Prostate gland (tissue), 2 donors: Measurements from ENCODE around the gene CMTR2.

Experiments
- CTCF ChIP-seq, 4 experiments: fragments of 200-600 bp in 2 of 4; fragments of 450-650 bp in 2 of 4; sonication (generic) in 2 of 4; IDR thresholded peaks; 1 replicate in 3 of 4; 2 replicates in 1 of 4; pipeline ENCODE4 v1.5.1; 2016 to 2019; ENCODE audit warnings: antibody characterized with exemption in 4 of 4, mild to moderate bottlenecking in 2 of 4, moderate library complexity in 2 of 4
- POLR2A ChIP-seq: fragments of 450-650 bp; IDR thresholded peaks from one replicate; pipeline ENCODE4 v1.6.1; 2016; ENCODE audit warnings: antibody characterized with exemption, mild to moderate bottlenecking
- POLR2AphosphoS5 ChIP-seq: sonication (generic); formaldehyde crosslinking; IDR thresholded peaks from one replicate; pipeline ENCODE4 v1.6.1; 2017; ENCODE audit warnings: antibody characterized with exemption

GRCh38 chr16:71288890-71289731 lies at the start of gene CMTR2:
- TF ChIP-seq POLR2A (peak; percentile 69), POLR2AphosphoS5 (peak; percentile 88), CTCF (IDR thresholded peaks at IDR 0.05) (peak in 2 of 4 experiments; percentile 26 to 46)
